WTC11 (cell line): ENCODE data around the gene CCDC88A. TPM values are rescaled to one million over a fixed set of nuclear protein-coding genes. Genes with fewer than 3 reads are reported as not detected.

ENCODE experiments used
- ATAC-seq: fragments of 200-7000 bp; cut with Tn5 transposase; 2 replicates; pipeline ENCODE4 v1.10.0; 2021; ENCODE audit warnings: mild to moderate bottlenecking, moderate library complexity
- CTCF ChIA-PET: fragments of 300-600 bp; sonication (Branson Sonifier 250); formaldehyde crosslinking; loops from one replicate; lab custom pipeline; 2021; ENCODE audit warnings: antibody characterized with exemption; lab: Charles Lee
- POLR2A ChIA-PET: fragments of 350-600 bp; sonication (Branson Sonifier 250); formaldehyde crosslinking; loops from one replicate; lab custom pipeline; 2021; ENCODE audit warnings: antibody characterized with exemption; lab: Charles Lee
- DNase-seq: peaks from one replicate; pipeline ENCODE4 v3.0.0; 2021; ENCODE audit warnings: low spot score
- H3K27ac Mint-ChIP-seq: 2 replicates; pipeline ENCODE4 v1.8.0; 2021; ENCODE audit warnings: mixed read lengths
- H3K27me3 Mint-ChIP-seq: 2 replicates; pipeline ENCODE4 v1.8.0; 2021; ENCODE audit warnings: low read depth, mild to moderate bottlenecking, moderate library complexity, mixed read lengths
- H3K36me3 Mint-ChIP-seq: 2 replicates; pipeline ENCODE4 v1.8.0; 2021; ENCODE audit warnings: mixed read lengths
- H3K4me1 Mint-ChIP-seq: 2 replicates; pipeline ENCODE4 v1.8.0; 2022; ENCODE audit warnings: mixed read lengths
- H3K4me3 Mint-ChIP-seq: 2 replicates; pipeline ENCODE4 v1.8.0; 2021; ENCODE audit warnings: mild to moderate bottlenecking, moderate library complexity, mixed read lengths
- H3K9me3 Mint-ChIP-seq: 2 replicates; pipeline ENCODE4 v1.8.0; 2021; ENCODE audit warnings: mixed read lengths
- ATF3 ChIP-seq: sonication (generic); formaldehyde crosslinking; conservative IDR thresholded peaks from 2 replicates; pipeline ENCODE4 v1.8.1; 2022; ENCODE audit warnings: mild to moderate bottlenecking, missing genetic modification reagents
- CBFB ChIP-seq: sonication (generic); formaldehyde crosslinking; IDR thresholded peaks from 2 replicates; pipeline ENCODE4 v1.8.1; 2022; ENCODE audit warnings: mild to moderate bottlenecking, low read depth, missing genetic modification reagents
- ELF4 ChIP-seq: sonication (generic); formaldehyde crosslinking; IDR thresholded peaks from 2 replicates; pipeline ENCODE4 v1.8.1; 2022; ENCODE audit warnings: low read depth, mild to moderate bottlenecking, moderate library complexity, missing genetic modification reagents
- FOXJ3 ChIP-seq: sonication (generic); formaldehyde crosslinking; IDR thresholded peaks from 2 replicates; pipeline ENCODE4 v1.9.0; 2021; ENCODE audit warnings: missing genetic modification reagents, mild to moderate bottlenecking, borderline replicate concordance
- MLX ChIP-seq: sonication (generic); formaldehyde crosslinking; IDR thresholded peaks from 2 replicates; pipeline ENCODE4 v1.8.1; 2023; ENCODE audit warnings: mild to moderate bottlenecking, missing genetic modification reagents, moderate library complexity
- OVOL2 ChIP-seq: fragments of 250-450 bp; sonication (Bioruptor Pico); IDR thresholded peaks from 2 replicates; pipeline ENCODE4 v1.9.0; 2021; ENCODE audit warnings: mild to moderate bottlenecking, borderline replicate concordance
- RELA ChIP-seq: sonication (generic); formaldehyde crosslinking; IDR thresholded peaks from 2 replicates; pipeline ENCODE4 v1.8.1; 2022; ENCODE audit warnings: missing genetic modification reagents, mild to moderate bottlenecking, borderline replicate concordance
- ZNF138 ChIP-seq: sonication (generic); formaldehyde crosslinking; conservative IDR thresholded peaks from 2 replicates; pipeline ENCODE4 v1.8.1; 2022; ENCODE audit warnings: mild to moderate bottlenecking, moderate library complexity, missing genetic modification reagents
- ZNF219 ChIP-seq: sonication (generic); formaldehyde crosslinking; IDR thresholded peaks from 2 replicates; pipeline ENCODE4 v1.8.0; 2023; ENCODE audit warnings: missing genetic modification reagents, mild to moderate bottlenecking, borderline replicate concordance
- ZNF396 ChIP-seq: fragments of 250-450 bp; sonication (Bioruptor Pico); IDR thresholded peaks from 2 replicates; pipeline ENCODE4 v1.8.0; 2021; ENCODE audit warnings: mild to moderate bottlenecking, moderate library complexity, borderline replicate concordance
- total RNA-seq: library from RNA; stranded (reverse); gene quantifications from 3 replicates; pipeline ENCODE4 v1.2.3, GENCODE V29; 2021
- TF ChIP-seq, protein P1 (sequence below): sonication (generic); formaldehyde crosslinking; IDR thresholded peaks from 2 replicates; pipeline ENCODE4 v1.8.0; 2022; ENCODE audit warnings: missing genetic modification reagents
- TF ChIP-seq, protein P2 (sequence below): sonication (generic); formaldehyde crosslinking; IDR thresholded peaks from 2 replicates; pipeline ENCODE4 v1.8.1; 2023; ENCODE audit warnings: mild to moderate bottlenecking, moderate library complexity, missing genetic modification reagents
- TF ChIP-seq, protein P3 (sequence below): fragments of 250-450 bp; sonication (Bioruptor Pico); IDR thresholded peaks from 2 replicates; pipeline ENCODE4 v1.9.0; 2021; ENCODE audit warnings: moderate library complexity, mild to moderate bottlenecking, inconsistent platforms, borderline replicate concordance

Gene CCDC88A
- total RNA-seq, 1 experiment from 2014 or later = 97.5 TPM

DNA sequence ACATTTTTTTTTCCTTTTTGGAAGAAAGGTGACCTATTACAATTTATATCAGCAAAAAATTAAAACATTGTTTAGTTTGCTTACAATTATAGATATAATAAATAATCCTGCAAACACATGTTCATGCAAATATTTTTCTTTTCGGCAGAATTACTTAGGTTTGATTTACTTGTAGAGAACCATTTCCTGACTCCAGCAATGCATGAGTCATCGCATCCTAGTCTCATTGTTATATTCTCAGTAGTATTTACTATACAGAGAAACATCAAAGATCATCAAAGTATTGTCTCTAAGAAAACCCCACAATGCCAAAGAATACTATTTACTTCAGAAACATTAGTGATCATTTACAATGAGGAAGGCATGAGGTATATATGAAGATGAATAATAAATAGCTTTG is 110.2 kb downstream of the CCDC88A start:
- CTCF ChIA-PET = no interaction called here
- DNase-seq = no peak
- ATAC-seq = no peak
- Mint-ChIP-seq H3K36me3 (peaks cover 41% of the 10 kb centered on the region), H3K27ac (no peak overlapping the region), H3K9me3 (no peaks in the 10 kb centered on the region), H3K27me3 (no peaks in the 10 kb centered on the region), H3K4me3 (no peak overlapping the region), H3K4me1 (no peaks in the 10 kb centered on the region)
- POLR2A ChIA-PET = no interaction called here
- TF ChIP-seq, protein P1, sequence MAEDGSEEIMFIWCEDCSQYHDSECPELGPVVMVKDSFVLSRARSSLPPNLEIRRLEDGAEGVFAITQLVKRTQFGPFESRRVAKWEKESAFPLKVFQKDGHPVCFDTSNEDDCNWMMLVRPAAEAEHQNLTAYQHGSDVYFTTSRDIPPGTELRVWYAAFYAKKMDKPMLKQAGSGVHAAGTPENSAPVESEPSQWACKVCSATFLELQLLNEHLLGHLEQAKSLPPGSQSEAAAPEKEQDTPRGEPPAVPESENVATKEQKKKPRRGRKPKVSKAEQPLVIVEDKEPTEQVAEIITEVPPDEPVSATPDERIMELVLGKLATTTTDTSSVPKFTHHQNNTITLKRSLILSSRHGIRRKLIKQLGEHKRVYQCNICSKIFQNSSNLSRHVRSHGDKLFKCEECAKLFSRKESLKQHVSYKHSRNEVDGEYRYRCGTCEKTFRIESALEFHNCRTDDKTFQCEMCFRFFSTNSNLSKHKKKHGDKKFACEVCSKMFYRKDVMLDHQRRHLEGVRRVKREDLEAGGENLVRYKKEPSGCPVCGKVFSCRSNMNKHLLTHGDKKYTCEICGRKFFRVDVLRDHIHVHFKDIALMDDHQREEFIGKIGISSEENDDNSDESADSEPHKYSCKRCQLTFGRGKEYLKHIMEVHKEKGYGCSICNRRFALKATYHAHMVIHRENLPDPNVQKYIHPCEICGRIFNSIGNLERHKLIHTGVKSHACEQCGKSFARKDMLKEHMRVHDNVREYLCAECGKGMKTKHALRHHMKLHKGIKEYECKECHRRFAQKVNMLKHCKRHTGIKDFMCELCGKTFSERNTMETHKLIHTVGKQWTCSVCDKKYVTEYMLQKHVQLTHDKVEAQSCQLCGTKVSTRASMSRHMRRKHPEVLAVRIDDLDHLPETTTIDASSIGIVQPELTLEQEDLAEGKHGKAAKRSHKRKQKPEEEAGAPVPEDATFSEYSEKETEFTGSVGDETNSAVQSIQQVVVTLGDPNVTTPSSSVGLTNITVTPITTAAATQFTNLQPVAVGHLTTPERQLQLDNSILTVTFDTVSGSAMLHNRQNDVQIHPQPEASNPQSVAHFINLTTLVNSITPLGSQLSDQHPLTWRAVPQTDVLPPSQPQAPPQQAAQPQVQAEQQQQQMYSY = no peak
- TF ChIP-seq ELF4 (no peak), ZNF219 (CRISPR knock-in tag) (no peak)

DNA sequence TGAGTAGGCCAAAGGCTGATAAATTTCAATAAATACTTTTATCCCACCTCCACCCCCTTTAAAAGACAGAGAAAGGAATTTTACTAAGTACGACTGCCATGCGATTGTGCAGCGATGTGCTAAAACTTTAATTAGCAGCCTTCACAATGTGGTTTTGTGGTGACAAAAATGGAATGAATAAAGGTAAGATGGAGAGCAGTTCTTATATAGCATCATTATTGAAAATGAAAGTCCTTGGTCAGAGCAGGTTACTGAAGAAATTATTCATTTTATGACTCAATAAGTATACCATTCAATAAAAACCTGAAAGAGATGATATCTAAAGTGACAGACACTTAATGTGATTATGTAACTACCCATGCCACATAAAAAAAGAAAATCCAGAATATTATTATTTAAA is 117.4 kb downstream of the CCDC88A start:
- TF ChIP-seq FOXJ3 (CRISPR knock-in tag) (no peak), ZNF396 (CRISPR knock-in tag) (no peak)
- DNase-seq = no peak
- H3K4me1 Mint-ChIP-seq = no peaks in the 10 kb centered on the region
- POLR2A ChIA-PET = no interaction called here
- CTCF ChIA-PET = no interaction called here
- H3K36me3 Mint-ChIP-seq = peaks cover 25% of the 10 kb centered on the region
- H3K4me3 Mint-ChIP-seq = no peak overlapping the region
- H3K9me3 Mint-ChIP-seq = no peaks in the 10 kb centered on the region
- no peak overlapping the region for H3K27ac Mint-ChIP-seq
- no peaks in the 10 kb centered on the region for H3K27me3 Mint-ChIP-seq
- no peak for ATAC-seq

GRCh38 chr2:55301277-55301676 is 118.4 kb downstream of the CCDC88A start:
- no peak overlapping the region for H3K4me3 Mint-ChIP-seq
- no peak for DNase-seq

DNA sequence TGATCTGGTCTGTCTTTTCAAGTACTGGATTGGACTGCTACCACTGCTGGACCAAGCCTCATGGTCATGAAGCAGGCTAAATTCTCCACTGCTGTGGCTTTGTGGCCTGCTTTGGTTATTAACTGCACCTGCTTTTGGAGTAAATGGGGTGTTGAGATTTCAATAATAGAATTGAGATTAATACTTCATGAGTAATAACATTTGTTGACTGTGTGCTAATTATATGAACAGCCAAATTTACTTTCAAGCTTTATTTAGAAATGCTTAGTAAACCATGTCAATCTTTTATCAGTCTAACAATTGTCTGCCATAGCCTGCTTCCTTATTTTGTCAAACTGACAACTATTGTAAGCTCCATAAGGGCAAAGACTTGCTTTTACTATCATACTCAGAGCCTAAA is 123.3 kb downstream of the CCDC88A start:
- Mint-ChIP-seq H3K4me3 (no peak overlapping the region), H3K27ac (no peak overlapping the region), H3K36me3 (peaks cover 33% of the 10 kb centered on the region), H3K27me3 (no peaks in the 10 kb centered on the region), H3K4me1 (no peaks in the 10 kb centered on the region), H3K9me3 (no peaks in the 10 kb centered on the region)
- ATAC-seq = no peak
- POLR2A ChIA-PET = no interaction called here
- no peak for DNase-seq
- CTCF ChIA-PET = interaction anchor here (0.6 kb wide), 1 partner anchor 12 kb away, joined by 3 read pairs; no protein-coding TSS in a partner anchor
- TF ChIP-seq RELA (CRISPR knock-in tag) (no peak), ATF3 (CRISPR knock-in tag) (no peak), CBFB (CRISPR knock-in tag) (no peak), ZNF138 (CRISPR knock-in tag) (no peak), MLX (CRISPR knock-in tag) (no peak), FOXJ3 (CRISPR knock-in tag) (no peak)
- TF ChIP-seq, protein P2, sequence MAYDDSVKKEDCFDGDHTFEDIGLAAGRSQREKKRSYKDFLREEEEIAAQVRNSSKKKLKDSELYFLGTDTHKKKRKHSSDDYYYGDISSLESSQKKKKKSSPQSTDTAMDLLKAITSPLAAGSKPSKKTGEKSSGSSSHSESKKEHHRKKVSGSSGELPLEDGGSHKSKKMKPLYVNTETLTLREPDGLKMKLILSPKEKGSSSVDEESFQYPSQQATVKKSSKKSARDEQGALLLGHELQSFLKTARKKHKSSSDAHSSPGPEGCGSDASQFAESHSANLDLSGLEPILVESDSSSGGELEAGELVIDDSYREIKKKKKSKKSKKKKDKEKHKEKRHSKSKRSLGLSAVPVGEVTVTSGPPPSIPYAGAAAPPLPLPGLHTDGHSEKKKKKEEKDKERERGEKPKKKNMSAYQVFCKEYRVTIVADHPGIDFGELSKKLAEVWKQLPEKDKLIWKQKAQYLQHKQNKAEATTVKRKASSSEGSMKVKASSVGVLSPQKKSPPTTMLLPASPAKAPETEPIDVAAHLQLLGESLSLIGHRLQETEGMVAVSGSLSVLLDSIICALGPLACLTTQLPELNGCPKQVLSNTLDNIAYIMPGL (CRISPR knock-in tag) = no peak
- TF ChIP-seq, protein P3, sequence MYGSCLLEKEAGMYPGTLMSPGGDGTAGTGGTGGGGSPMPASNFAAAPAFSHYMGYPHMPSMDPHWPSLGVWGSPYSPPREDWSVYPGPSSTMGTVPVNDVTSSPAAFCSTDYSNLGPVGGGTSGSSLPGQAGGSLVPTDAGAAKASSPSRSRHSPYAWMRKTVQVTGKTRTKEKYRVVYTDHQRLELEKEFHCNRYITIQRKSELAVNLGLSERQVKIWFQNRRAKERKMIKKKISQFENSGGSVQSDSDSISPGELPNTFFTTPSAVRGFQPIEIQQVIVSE (CRISPR knock-in tag) = no peak

More at GRCh38 chr2:55301277-55301676, 118.4 kb downstream of the CCDC88A start:
- CTCF ChIA-PET = no interaction called here
- peaks cover 24% of the 10 kb centered on the region for H3K36me3 Mint-ChIP-seq
- ATAC-seq = no peak
- H3K9me3 Mint-ChIP-seq = no peaks in the 10 kb centered on the region
- no peaks in the 10 kb centered on the region for H3K4me1 Mint-ChIP-seq
- POLR2A ChIA-PET = no interaction called here
- H3K27me3 Mint-ChIP-seq = no peaks in the 10 kb centered on the region
- TF ChIP-seq OVOL2 = no peak
- H3K27ac Mint-ChIP-seq = no peak overlapping the region
